ENCODE results near the gene PIGH. TPM values are rescaled to one million over a fixed set of nuclear protein-coding genes. Genes with fewer than 3 reads are reported as not detected.
A peak's percentile ranks its signal among the peaks of the same experiment; 100 is the strongest.

PIGH gene
- total RNA-seq, 1 donor, result 16.8 TPM

DNA sequence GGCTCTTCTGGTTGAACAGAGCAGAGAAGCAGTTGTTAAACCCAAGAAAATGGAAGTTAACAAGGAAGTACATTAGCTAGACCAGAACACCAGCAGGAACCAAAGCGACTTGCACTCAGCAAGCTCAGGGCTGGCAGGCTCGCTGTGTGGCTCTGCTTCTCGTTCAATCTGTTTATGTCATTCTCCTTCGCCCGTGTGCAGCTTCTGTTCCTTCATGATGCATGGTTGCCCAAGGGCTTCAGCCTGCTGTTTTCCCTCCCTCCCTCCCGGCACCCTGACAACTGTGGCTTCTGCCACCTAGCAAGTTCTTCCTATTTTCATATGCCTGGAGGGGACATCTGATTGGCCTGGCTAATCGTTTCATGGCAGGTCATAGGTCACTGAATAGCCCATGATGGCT, 25.3 kb downstream of the PIGH start:
- TF ChIP-seq, protein P1, sequence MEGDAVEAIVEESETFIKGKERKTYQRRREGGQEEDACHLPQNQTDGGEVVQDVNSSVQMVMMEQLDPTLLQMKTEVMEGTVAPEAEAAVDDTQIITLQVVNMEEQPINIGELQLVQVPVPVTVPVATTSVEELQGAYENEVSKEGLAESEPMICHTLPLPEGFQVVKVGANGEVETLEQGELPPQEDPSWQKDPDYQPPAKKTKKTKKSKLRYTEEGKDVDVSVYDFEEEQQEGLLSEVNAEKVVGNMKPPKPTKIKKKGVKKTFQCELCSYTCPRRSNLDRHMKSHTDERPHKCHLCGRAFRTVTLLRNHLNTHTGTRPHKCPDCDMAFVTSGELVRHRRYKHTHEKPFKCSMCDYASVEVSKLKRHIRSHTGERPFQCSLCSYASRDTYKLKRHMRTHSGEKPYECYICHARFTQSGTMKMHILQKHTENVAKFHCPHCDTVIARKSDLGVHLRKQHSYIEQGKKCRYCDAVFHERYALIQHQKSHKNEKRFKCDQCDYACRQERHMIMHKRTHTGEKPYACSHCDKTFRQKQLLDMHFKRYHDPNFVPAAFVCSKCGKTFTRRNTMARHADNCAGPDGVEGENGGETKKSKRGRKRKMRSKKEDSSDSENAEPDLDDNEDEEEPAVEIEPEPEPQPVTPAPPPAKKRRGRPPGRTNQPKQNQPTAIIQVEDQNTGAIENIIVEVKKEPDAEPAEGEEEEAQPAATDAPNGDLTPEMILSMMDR (IDR thresholded peaks at IDR 0.05; ENCODE audit: insufficient read depth, low read length), result no peak
- DNase-seq (ENCODE audit: low read depth), result no peak
- no peak overlapping the region for H3K4me3 ChIP-seq (ENCODE audit: low read depth, low read length)

DNA sequence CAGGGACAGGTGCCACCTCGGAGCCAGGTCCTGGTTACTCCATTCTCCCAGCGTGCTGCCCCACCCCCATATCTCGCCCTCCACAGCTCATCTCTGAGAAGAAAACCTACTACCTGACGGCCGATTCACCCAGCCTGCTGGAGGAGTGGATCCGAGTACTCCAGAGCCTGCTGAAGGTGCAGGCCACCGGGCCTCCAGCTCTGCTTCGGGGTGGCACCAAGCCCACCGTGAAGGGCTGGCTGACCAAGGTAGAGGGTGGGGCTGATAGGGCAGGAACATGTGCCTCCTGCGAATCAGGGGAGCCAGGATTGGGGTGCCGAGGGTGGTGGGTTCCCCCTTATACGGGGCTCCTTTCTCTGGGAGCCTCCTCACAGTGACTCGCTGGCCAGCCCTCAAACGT, 25.9 kb downstream of the PIGH start:
- no peak for DNase-seq (ENCODE audit: low read depth)
- H3K4me3 ChIP-seq (ENCODE audit: low read depth, low read length), result no peak overlapping the region
- TF ChIP-seq, protein P1 (IDR thresholded peaks at IDR 0.05; ENCODE audit: insufficient read depth, low read length), result no peak

DNA sequence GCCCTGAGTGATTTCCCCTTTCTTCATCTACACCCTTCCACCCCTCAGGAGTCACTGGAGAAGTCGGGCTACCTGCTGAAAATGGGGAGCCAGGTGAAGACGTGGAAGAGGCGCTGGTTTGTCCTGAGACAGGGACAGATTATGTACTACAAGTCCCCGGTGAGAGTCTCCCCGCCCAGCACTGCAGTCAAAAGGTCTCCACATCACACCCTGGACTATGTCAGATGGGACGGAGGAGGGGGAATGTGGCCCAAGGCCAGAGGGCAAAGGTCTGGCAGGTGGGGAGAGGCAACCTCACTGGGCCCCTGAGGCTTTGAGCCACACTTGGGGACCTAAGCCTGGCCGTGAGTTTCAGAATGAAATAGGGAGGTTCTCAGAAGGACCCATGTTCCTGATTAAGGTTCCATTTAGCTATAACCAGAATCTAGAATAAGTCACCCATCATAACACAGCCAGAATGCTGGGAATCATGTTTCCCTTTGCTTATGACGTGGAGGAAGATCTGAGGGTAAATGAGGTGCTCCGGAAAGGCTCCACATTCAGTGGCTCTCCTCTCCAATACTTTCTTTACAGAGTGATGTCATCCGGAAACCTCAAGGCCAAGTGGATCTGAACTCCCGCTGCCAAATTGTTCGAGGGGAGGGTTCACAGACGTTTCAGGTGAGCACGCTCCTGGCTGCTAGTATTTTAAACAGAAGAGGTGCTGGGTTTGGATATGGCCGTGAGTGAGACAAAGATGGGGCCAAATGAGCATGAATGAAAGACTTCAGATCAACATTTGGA, 26.6 kb downstream of the PIGH start:
- no peak for DNase-seq (ENCODE audit: low read depth)
- TF ChIP-seq, protein P1 (IDR thresholded peaks at IDR 0.05; ENCODE audit: insufficient read depth, low read length), result no peak
- H3K4me3 ChIP-seq (ENCODE audit: low read depth, low read length), result no peak overlapping the region

DNA sequence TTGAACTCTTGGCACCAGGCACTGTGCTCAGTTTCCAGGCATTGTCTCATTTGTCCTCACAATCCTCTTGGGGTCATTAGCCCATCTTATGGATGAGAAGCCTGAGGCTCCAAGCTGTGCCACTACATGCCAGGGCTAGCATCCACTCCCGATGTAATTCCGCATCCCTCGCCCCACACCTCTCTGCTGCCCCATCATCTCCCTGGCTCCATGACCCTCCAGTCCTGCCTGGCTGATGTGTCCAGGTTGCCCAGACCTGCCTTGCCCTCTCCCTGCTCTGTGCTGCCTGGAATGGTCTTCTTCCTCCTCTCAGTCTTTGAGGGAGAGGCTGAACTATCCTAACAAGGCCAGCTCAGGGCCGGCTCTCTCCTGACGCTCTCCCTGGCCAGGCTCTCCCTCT, 27.5 kb downstream of the PIGH start:
- no peak overlapping the region for H3K4me3 ChIP-seq (ENCODE audit: low read depth, low read length)
- no peak for DNase-seq (ENCODE audit: low read depth)
- TF ChIP-seq, protein P1 (IDR thresholded peaks at IDR 0.05; ENCODE audit: insufficient read depth, low read length), result no peak

DNA sequence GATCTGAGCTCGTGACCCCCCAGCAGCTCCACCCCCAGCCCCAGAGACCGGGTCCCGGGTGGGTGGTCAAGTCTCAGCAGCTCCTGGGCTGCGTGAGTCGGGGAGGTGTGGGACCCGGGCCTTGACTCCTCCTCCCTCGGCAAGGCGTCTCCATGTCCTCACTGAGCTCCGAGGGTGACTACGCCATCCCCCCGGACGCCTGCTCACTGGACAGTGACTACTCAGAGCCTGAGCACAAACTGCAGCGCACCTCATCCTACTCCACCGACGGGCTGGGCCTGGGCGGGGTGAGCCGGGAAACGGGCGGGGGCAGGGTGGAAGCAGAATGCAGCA, 28.1 kb downstream of the PIGH start:
- no peak for DNase-seq (ENCODE audit: low read depth)
- no peak overlapping the region for H3K4me3 ChIP-seq (ENCODE audit: low read depth, low read length)
- TF ChIP-seq, protein P1 (IDR thresholded peaks at IDR 0.05; ENCODE audit: insufficient read depth, low read length), result no peak

DNA sequence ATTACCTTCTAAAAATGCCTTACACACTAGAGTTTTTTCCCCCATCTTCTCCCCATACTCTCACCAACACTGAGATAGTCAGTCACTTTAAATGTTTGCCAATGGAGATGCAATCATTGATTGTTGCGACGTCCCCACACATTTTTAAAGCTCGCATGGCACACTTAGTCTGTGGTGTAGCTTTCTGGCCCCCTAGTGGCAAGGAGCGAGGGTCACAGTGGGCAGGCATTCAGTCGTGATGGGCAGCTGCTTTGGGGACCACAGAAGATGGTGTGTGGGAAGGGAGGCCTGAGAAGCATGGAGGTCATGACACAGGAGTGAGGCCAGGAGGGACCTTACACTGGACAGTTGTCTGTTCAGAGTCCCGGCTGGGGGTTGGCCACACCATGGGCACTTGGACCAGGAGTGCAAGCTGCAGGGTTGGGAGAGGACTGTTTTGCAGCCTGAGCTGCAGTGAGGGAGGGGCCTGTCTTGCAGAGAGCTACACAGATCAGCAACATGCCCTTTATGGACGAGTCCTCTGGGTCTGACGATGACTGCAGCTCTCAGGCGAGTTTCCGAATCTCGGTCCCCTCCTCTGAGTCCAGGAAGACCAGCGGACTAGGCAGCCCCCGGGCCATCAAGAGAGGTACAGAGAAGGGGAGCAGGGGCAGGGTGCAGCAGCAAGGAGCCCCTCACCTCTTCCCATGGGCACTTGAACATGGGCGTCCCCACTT, 28.6 kb downstream of the PIGH start:
- DNase-seq (ENCODE audit: low read depth), result peak; percentile 65
- no peak overlapping the region for H3K4me3 ChIP-seq (ENCODE audit: low read depth, low read length)
- TF ChIP-seq, protein P1 (IDR thresholded peaks at IDR 0.05; ENCODE audit: insufficient read depth, low read length), result peak; percentile 95
